ENCODE results near the gene CCDC71.

CCDC71 gene

DNA sequence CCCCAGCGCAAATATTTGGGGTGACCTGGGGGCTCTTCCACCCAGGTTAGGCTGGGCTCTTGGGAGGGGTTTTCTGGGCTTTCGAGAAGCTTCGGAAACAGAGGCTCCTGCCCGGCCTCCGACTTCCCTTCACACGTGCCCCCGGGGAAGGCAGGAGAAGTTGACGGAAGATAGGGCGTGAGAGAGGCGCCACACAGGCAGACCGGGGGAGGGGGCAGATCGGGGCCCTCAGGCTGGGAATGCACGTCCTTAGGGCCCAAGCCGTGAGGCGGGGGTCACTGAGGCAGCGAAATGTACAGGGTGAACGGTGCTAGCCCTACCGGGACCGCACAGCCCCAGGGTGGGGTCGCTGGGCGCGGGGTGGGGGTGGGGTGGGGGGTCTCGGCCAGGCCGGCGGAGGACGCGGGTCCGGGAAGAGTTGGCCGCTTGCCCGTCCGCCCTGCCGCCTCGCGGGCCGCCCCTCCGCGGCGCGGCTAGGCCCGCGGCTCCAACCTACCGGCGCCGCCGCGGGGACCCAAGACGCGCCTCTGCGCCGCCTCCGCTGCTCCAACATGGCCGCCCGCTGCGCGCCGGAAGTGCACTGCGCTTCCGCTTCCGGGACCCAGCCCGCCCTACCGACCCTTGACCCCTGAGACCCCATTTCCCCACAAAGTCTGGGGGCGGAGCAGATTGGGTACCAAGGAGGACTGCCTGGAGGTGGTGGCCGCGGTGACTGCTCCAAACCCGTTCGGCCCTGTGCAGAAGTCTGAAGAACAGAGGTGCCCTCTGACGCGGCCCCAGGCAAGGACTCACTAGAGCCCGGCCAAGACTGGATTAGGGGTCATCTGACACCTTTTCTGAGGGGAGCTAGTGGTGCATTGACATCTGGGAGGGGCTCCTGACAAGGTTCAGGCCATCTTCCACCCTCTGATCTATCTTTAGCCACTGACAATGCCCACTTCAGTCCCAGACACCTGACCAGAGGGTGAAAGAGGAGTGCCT, at the start of gene CCDC71:
Gene CCDC71, minus strand, starts transcription at position 561 of the 981 bp plus-strand sequence. CDS start 2,123 bp downstream, outside the sequence.
- peak; percentile 91 for DNase-seq

DNA sequence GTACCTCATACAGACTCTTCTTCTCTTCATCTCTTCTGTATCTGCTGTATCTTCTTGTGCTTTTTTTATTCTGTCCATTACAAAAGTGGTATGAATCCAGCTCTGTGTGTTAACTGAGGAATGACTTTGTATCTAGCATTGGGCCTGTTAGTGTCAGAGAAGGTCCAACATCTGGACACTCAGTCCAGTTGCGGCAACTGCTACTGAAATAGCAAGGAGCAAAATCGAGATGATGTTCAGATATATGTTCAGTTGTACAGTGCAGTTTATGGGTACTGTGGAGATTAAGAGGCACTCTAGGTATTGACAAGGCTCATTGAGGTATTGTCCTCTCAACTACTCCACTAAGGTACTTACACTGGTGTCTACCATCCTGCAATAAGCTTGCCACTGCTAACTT, 47.9 kb upstream of the CCDC71 start:
- DNase-seq: no peak

DNA sequence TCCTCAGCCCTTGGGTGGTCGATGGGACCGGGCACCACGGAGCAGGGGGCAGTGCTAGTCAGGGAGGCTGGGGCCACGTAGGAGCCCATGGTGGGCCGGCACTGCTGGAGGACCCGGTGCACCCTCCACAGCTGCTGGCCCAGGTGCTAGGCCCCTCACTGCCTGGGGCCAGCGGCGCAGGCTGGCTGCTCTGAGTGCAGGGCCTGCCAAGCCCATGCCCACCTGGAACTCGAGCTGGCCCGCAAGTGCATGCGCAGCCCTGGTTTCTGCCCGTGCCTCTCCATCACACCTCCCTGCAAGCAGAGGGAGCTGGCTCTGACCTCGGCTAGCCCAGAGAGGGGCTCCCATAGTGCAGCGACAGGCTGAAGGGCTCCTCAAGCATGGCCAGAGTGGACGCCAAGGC, 47.4 kb upstream of the CCDC71 start:
- no peak for DNase-seq

DNA sequence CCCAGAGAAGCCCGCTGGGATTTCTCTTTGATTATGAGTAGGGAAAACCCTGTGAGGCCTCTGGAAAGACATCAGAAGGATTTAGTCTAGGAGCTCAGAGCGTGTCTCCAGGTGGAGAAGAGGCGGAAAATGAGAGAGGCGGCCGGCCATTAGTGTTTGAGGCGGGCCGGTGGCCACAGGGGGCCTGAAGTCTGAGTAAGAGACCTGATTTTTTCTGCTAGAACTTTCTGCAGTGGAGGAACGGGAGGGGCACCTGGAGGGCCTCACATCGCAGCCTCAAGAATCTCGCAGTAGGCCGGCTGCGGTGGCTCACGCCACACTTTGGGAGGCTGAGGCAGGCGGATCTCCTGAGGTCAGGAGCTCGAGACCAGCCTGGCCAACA, 33.8 kb upstream of the CCDC71 start:
- DNase-seq: no peak

DNA sequence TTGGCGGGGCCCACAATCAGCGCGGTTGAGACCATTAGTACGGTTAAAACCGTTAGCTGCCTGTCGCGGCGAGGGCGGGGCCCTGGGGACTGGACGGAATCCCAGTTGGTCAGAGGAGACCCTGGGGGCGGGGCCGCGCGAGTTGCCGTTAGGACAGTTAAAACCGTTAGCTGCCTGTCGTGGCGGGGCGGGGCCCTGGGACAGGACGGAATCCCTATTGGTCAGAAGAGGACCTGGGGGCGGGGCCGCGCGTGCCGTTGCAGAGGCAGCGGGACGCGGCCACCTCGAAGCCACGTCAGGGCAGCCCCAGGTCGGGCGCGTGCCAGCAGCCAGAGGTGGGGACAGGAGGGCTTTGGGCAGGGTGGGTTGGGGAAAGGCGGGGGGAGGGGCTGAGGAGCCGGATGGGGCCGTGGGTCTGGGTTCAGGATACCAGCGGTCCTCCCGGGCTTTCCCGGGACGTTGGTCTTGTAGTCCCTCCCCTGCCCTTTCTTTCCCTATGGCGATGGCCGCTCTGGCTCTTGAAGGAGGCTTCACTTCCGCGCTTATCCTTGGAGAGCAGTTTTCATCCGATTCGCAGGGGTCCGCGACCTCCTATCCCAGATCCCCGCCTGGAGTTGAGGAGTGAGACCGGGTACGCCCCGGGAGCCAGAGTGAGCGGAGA, 33.2 kb upstream of the CCDC71 start:
- no peak for DNase-seq

DNA sequence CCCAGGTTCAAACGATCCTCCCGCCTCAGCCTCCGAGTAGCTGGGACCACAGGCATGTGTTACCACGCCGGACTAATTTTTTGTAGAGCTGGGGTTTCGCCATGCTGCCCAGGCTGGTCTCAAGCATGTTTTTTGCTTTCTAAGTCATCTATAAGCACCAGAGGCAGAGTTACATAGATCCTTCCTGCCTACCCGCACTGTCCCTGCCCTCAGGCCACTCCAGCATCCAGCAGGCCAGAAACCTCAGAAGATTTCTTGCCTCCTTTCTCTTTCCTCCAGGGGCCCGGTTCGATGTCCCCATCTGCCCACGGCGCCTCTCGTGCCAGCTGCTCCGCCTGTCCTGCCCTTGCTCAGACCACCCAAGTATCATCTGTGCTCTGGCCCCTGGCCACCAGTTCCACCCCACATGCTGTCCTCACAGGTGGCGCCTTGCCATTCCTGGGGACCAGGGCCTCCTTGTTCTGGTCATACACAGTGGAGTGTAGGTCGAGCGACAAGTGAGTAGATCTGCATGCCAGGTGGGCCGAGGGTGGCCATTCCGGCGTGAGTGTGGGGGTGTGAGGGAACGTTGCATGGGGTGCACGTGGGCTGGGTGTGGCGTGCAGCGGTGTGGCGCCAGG, 32.6 kb upstream of the CCDC71 start:
- DNase-seq: no peak

DNA sequence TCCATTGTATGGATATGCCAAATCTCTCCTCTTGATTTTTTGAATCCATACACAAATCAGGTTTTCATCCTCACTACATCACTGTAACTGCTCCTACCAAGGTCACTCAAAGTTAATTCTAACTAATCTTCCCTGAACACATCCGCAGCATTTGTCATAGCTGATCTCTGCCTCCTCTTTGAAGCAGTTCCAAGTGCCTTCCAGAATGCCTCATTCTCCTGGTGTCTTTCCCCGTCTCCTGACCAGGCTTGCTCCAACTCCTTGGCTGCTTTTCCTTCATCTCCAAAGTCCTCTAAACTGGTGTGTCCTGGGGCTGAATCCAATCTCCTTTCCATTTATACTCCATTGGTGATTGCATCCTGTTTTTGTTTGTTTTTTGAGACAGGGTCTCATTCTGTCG, 32.0 kb upstream of the CCDC71 start:
- DNase-seq: no peak

DNA sequence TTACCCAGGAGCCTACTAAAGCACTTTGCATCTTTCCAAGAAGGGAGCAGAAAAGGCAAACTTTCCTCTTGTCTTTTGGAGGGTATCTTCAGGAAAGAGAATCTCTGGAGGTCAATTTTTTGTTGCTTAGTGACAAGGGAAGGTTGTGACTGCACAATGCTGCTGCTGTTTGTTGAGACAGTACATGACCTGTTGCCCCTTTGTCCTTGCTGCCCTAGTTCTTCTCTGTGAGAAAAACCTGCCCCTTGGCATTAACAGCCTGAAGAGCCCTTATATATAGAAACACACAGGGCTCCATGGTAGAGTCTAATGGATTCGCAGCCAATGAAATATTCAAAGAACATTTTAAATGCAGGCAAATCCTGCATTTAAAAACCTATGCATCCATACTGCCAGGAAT, 25.6 kb upstream of the CCDC71 start:
- DNase-seq: no peak

DNA sequence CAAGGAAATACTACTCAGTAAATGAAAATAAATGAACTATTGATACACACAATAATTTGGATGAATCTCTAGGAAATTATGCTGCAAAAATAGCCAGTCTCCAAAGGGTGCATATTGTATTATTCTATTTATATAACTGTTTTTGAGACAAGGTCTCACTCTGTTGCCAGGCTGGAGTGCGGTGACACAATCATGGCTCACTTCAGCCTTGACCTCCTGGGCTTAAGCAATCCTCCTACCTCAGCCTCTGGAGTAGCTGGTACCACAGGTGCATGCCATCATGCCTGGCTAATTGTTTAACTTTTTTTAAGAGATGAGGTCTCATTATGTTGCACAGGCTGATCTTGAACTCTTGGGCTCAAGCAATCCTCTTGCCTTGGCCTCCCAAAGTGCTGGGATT, 17.7 kb upstream of the CCDC71 start:
- no peak for DNase-seq

DNA sequence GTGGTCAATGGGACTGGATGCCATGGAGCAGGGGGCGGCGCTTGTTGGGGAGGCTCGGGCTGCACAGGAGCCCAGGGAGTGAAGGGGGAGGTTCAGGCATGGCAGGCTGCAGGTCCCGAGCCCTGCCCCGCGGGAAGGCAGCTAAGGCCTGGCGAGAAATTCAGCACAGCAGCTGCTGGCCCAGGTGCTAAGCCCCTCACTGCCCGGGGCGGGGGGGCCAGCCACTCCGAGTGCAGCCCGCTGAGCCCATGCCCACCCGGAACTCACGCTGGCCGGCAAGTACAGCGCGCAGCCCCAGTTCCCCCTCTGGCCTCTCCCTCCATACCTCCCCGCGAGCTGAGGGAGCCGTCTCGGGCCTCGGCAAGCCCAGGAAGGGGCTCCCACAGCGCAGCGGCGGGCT, 16.6 kb upstream of the CCDC71 start:
- no peak for DNase-seq

DNA sequence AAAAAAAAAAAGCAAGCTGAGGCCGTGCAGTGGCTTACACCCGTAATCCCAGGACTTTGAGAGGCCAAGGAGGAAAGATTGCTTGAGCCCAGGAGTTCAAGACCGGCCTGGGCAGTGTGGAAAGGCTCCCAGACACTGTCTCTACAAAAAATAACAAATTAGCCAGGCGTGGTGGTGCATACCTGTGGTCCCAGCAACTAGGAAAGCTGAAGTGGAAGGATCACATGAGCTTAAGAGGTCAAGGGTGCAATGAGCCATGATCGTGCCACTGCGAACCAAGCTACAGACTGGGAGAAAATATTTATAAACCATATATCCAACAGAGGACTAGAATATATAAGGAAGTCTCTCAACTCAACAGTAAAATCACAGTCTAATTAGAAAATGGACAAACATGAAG, 15.2 kb upstream of the CCDC71 start:
- DNase-seq: no peak

DNA sequence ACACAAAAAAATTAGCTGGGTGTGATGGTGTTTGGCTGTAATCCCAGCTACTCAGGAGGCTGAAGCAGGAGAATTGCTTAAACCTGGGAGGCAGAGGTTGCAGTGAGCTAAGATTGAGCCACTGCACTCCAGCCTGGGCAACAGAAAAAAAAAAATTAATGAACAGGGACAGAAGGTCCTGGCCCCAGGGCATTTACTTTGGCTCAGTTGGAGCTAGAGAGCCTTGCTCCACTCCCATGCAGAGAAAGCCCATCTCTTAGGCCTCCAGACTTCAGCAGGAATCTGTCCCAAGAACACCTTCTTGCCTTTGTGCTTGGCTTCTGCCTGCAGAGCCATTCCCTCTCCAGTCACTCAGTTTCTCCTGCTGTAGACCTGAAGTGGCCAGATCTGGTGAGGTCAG, 14.0 kb upstream of the CCDC71 start:
- DNase-seq: no peak

DNA sequence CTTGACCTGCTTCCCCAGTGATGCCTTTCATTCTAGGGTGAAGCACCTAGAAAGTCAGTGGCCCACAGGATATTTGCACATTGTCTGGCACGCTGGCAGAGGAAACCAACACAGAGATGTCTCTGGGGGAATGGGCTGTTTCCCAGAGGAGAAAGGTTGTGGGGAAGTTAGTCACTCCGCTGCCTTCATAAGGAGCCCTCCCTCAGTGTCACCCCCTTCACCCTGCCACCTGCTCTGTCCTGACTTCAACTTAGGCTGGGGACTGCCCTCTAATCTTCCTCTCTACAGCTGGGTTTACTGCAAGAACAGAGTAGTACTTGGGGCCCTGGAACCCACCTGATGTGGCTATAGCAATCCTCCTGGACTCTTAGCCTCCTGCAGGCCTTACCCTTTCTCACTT, 10.9 kb upstream of the CCDC71 start:
- DNase-seq: no peak

DNA sequence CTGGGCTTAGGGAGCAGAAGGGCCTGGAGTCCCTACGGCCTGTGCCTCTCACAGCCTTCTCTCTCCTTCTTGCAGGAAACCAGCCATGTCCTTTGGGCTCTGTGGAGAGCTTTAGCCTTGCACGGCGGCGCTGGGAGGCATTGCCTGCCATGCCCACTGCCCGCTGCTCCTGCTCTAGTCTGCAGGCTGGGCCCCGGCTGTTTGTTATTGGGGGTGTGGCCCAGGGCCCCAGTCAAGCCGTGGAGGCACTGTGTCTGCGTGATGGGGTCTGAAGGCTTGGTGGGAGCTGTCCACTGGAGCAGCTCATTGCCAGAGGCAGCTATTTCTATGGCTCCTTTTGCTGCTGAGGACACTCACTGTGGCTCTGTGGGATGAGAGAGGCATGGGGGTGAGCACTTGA, 9.4 kb upstream of the CCDC71 start:
- DNase-seq: no peak

DNA sequence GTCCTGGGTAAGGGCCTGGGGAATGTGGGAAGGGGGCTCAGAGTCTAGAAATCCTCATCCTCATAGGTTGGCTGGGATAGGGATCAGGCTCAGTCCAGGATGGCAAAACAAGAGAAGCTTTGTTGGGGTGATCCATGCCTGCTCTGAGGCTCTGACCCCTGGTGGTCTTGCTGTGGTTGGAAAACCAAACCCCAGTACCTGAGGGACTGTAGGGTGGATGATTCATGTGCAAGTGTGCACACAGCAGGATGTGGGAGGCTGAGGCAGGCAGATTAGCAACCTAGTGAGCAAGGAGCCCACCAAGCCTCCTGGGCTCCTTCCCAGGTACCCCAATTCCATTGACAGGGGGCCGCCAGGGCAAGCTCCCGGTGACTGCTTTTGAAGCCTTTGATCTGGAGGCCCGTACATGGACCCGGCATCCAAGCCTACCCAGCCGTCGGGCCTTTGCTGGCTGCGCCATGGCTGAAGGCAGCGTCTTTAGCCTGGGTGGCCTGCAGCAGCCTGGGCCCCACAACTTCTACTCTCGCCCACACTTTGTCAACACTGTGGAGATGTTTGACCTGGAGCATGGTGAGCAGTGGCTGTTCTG, 8.4 kb upstream of the CCDC71 start:
- no peak for DNase-seq

DNA sequence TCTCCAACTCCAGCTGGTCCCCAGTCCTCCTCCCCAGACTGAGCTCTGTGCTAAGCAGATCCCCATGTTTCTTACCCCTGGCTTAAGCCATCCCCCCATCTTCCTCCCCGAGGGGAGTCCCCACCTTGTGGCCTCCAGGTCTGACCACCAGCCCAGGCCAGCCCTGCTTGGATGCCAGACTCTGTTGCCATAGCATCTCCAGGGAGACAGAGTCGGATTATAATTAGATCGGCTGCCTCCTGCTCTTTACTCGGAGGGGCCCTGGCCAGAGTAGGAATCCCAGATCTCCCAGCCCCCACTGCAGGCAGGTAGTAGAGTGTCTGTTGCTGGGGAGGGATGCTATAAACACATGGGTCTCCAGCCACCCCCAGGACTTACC, 7.7 kb upstream of the CCDC71 start:
- DNase-seq: no peak

DNA sequence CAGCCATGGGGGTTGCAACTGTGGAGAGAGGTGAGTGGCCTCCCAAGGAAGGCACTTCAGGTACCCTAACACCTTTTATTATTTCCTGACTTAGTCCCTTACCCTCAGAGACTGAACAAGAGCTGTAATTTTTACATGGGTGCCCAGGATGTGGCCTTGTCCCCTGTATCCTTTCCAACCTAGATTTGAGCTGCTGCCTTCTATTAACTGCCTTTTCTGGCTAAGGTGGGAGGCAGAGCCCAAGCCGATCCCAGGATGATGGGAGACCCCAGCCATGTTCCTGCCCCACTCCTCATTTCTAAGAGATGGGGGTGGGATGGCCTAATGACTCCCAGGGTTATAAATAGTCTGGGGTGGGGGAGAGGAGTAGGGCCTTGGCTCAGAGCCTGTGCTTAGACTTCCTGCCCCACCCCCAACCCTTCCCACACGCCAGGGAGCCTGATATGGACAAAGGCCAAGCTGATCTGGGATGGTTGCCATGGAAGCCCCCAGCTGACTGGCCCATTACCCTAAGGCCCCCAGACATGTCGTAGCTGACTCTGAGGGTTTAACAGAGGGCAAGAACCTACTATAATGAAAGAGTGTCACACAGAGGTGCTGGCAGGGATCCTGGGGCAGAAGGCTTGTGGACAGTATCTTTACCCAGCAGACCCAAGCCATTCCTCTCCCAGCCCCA, 7.1 kb upstream of the CCDC71 start:
- DNase-seq: no peak

DNA sequence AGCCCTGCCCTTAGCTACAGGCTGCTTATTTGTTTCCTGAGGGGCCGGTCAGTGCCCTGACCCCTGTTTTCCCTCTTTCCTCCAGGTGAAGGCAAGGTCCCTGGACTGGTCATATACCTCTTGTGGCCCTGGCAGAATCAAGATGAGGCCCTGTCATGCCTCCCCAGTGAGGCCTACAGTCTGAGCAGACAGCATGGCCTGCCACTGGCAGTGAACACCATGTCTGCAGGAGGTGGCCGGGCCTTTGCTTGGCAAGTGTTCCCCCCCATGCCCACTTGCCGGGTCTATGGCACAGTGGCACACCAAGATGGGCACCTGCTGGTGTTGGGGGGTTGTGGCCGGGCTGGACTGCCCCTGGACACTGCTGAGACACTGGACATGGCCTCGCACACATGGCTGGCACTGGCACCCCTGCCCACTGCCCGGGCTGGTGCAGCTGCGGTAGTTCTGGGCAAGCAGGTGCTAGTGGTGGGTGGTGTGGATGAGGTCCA, 6.5 kb upstream of the CCDC71 start:
- DNase-seq: no peak

DNA sequence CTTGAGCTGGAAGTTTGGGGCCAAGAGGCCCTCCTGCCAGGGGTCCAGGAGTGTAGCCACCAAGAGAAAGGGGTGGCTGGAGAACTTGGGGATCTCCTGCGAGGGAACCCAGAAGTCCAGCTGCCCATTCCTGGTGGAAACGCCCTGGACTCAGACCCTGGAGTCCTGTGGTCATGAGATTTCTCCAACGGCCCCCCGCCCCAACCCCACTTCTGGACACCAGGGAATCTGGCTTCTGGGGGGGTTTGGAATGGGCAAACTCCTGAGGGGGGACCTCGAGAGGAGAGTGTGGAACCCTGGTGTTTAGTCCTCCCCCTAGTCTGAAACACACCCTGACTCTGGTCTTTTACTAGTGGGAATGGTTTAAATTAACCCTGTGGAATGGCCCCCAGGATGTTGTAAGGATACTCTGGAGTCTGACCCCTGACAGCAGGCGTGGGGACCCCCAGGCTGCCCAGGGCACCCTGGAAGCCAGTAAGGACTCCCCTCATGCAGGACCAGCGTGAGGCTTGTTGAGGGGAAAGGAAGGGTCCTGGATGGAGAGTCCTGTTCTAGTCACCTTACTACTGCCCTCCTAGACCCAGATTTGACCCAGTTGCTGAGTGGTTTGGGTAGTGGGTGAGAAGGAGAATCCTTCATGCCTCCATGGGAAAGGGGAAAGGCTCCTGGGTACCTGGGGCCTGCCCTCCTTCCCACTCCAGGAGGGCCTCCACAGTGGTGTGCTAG, 5.8 kb upstream of the CCDC71 start:
- no peak for DNase-seq

DNA sequence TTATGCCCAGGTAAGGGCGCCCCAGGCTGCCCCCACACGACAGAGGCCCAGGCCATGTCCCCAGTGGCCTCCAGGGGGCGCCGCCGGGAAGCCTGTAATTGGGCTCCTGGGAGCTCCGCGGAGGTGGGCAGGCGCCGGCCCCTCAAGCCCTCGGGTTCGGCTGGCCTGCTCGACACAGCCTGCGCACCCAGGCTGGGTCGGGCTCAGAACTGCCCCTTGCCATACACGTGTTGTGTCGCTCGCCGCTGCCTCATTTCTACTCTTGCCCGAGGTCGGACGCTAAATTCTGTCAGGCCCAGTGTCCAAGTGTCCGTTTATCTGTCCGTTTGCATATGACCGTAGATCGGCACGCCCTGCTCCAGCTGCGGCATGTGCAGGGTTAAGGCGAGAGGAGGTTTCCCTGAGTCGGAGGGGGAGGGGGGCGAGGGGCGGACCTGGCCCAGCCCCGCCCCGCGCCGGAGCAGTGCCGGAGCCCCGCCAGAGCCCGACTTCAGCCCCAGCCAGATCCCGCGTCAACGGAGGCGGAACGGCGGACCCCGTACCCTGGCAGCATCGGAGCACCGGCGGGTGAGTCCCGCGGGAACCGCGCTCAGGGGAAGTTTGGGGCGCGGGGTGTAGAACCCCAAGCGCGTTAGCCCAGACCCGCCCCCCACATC, 5.1 kb upstream of the CCDC71 start, which contains the start of gene KLHDC8B:
Gene KLHDC8B, plus strand, starts transcription at position 480 of the 656 bp plus-strand sequence. CDS start 1,172 bp downstream, outside the sequence.
- DNase-seq: peak; percentile 97

DNA sequence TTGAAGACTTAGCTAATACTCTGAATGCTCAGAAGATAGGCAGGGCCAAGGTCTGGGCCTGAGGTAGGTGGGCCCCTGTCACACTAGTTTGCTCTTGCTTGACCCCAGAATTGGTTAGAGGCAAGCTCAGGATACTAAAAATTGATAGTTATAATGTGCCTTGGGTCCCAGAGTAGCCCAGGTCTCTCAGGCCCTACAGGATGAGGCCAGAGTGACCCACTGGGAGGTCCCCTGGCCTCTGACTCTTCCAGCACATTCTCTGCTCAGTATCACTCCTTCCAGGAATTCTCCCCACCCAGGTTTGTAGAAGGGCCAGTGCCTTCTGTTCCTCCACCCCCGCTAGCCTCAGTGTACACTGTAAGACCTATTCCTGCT, 4.6 kb upstream of the CCDC71 start:
- DNase-seq: no peak
